ENCODE results near the gene CEP170. TPM values are rescaled to one million over a fixed set of nuclear protein-coding genes. Genes with fewer than 3 reads are reported as not detected.

The CEP170 gene
- total and polyA plus RNA-seq, 3 donors from 2014 or later: 64.0 to 165 (median 132) TPM

DNA sequence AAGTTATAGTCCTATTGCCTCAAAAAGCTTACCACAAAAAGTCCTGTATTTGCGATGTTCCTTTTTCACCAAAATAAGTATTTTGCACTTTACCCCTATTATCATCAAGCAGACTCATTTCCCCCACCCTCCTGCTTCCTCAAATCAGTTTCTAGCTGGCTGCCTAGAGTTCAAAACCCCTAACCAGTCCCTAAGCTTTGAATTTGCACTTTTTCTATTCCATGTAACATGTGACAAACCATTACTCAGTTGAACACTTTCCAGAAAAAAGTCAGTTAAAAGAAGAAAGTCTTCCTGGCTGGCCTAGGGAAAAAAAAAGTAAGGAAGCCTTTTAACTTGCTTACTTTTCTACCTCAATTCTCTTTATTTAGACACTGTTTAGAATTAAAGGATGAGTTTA lies 8.2 kb downstream of the CEP170 start:
- 84 to 93% methylated on average over 1 of the region's 1 CpG for WGBS, 2 donors
- intact Hi-C loops (cut with DNase I; ENCODE audit: low total_unique reads): no loop called here
- Histone ChIP-seq H3K27ac (no peak overlapping the region), H3K4me1 (no peaks in the 10 kb centered on the region), H3K27me3 (no peaks in the 10 kb centered on the region), H3K4me3 (no peak overlapping the region), H3K36me3 (ENCODE audit: low read depth, missing control alignments) (no peaks in the 10 kb centered on the region), H3K9me3 (no peaks in the 10 kb centered on the region)
- TF ChIP-seq POLR2A (IDR thresholded peaks at IDR 0.05) (no peak), CTCF (IDR thresholded peaks at IDR 0.05) (no peak)
- DNase-seq: no peak

DNA sequence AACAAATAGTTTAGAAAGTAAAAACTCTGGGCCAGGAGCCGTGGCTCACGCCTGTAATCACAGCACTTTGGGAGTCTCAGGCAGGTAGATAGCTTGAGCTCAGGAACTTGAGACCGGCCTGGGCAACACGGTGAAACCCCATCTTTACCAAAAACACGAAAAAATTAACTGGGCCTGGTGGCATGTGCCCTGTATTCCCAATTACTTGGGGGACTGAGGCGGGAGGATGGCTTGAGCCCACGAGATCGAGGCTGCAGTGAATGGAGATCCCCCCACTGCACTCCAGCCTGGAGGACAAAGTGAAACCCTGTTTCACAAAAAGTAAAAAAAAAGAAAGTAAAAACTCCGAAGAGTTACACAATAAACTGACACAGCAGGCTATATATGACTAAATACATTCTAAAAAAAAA lies 10.6 kb downstream of the CEP170 start:
- DNase-seq: no peak
- Histone ChIP-seq H3K9me3 (no peaks in the 10 kb centered on the region), H3K4me1 (peaks cover 4% of the 10 kb centered on the region), H3K27me3 (no peaks in the 10 kb centered on the region), H3K4me3 (no peak overlapping the region), H3K27ac (no peak overlapping the region), H3K36me3 (ENCODE audit: low read depth, missing control alignments) (no peaks in the 10 kb centered on the region)
- intact Hi-C loops (cut with DNase I; ENCODE audit: low total_unique reads): no loop called here
- no peak for TF ChIP-seq CTCF (IDR thresholded peaks at IDR 0.05)
- no peak for TF ChIP-seq POLR2A (IDR thresholded peaks at IDR 0.05)
- 84 to 86% methylated on average over 9 of the region's 9 CpGs for WGBS, 2 donors

DNA sequence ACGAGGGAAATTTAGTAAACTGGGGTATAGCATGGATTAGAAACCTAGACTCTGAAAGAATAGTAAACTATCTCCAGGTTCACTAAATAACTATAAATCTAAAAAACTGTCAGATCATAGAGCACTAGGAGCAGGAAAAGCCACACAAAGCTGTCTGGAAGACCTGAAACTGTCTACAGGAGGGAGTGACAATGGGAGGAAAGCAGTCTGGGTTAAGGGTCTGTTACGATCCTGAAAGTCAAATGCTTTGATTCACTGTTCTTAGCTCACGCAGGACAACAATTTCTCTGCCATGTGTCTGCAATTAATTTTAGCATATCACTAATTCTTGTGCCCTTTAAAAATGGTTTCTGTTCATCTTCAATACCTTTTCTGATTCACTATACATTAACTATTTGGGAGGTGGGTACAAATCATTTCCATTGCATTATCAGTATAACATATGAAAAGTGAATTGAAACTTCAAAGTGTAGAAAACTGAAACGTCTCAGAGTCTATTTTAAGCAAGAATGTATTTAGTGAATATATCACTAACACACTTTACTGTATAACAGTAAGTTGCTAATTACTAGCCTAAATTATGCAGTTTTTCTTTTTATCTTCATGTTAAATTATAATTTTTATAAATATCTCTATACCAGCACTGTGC lies 18.4 kb downstream of the CEP170 start:
- H3K4me1 ChIP-seq: peaks cover 8% of the 10 kb centered on the region
- no peak overlapping the region for H3K4me3 ChIP-seq
- H3K36me3 ChIP-seq (ENCODE audit: low read depth, missing control alignments): no peaks in the 10 kb centered on the region
- no peak for TF ChIP-seq CTCF (IDR thresholded peaks at IDR 0.05)
- no peak for TF ChIP-seq POLR2A (IDR thresholded peaks at IDR 0.05)
- peak overlapping the region; percentile 20 to 23 for H3K27ac ChIP-seq
- no peak for DNase-seq
- no peaks in the 10 kb centered on the region for H3K27me3 ChIP-seq
- WGBS, 2 donors: 40 to 50% methylated on average over 4 of the region's 4 CpGs
- intact Hi-C loops (cut with DNase I; ENCODE audit: low total_unique reads): no loop called here
- no peaks in the 10 kb centered on the region for H3K9me3 ChIP-seq

GRCh38 chr1:243234978-243235647 lies 20.0 kb downstream of the CEP170 start:
- DNase-seq: no peak
- Histone ChIP-seq H3K4me1 (peaks cover 8% of the 10 kb centered on the region), H3K27ac (peak overlapping the region; percentile 10 to 23), H3K9me3 (no peaks in the 10 kb centered on the region), H3K4me3 (no peak overlapping the region), H3K27me3 (no peaks in the 10 kb centered on the region), H3K36me3 (ENCODE audit: low read depth, missing control alignments) (no peaks in the 10 kb centered on the region)
- 53 to 55% methylated on average over 4 of the region's 4 CpGs for WGBS, 2 donors
- TF ChIP-seq CTCF (IDR thresholded peaks at IDR 0.05) (no peak), POLR2A (IDR thresholded peaks at IDR 0.05) (no peak)
- intact Hi-C loops (cut with DNase I; ENCODE audit: low total_unique reads): no loop called here

- no peaks in the 10 kb centered on the region for H3K9me3 ChIP-seq
- TF ChIP-seq POLR2A (IDR thresholded peaks at IDR 0.05): no peak
- no peaks in the 10 kb centered on the region for H3K27me3 ChIP-seq
- no peak overlapping the region for H3K27ac ChIP-seq
- H3K4me1 ChIP-seq: peaks cover 4% of the 10 kb centered on the region
- no peak for DNase-seq
- no peak overlapping the region for H3K4me3 ChIP-seq
- WGBS, 2 donors: 87 to 92% methylated on average over 2 of the region's 2 CpGs
- intact Hi-C loops (cut with DNase I; ENCODE audit: low total_unique reads): no loop called here
- no peaks in the 10 kb centered on the region for H3K36me3 ChIP-seq (ENCODE audit: low read depth, missing control alignments)
Measured at GRCh38 chr1:243233908-243234307, 21.2 kb downstream of the CEP170 start.

All from testis (tissue), 3 donors.